ENCODE data around the gene PEX26. TPM values are rescaled to one million over a fixed set of nuclear protein-coding genes. Genes with fewer than 3 reads are reported as not detected.

Gene PEX26
- total and polyA plus RNA-seq, 2 experiments from 2014 or later: 5.4 to 45.5 TPM

GRCh38 chr22:18085188-18085587, 7.4 kb downstream of the PEX26 start:
- Histone ChIP-seq H3K4me1 (ENCODE audit: low read depth) (no peaks in the 10 kb centered on the region), H3K9me3 (ENCODE audit: low read depth) (no peaks in the 10 kb centered on the region), H3K36me3 (peaks cover 21% of the 10 kb centered on the region), H3K27me3 (no peaks in the 10 kb centered on the region), H3K27ac (no peak overlapping the region), H3K4me3 (no peak overlapping the region)
- TF ChIP-seq, protein P1, sequence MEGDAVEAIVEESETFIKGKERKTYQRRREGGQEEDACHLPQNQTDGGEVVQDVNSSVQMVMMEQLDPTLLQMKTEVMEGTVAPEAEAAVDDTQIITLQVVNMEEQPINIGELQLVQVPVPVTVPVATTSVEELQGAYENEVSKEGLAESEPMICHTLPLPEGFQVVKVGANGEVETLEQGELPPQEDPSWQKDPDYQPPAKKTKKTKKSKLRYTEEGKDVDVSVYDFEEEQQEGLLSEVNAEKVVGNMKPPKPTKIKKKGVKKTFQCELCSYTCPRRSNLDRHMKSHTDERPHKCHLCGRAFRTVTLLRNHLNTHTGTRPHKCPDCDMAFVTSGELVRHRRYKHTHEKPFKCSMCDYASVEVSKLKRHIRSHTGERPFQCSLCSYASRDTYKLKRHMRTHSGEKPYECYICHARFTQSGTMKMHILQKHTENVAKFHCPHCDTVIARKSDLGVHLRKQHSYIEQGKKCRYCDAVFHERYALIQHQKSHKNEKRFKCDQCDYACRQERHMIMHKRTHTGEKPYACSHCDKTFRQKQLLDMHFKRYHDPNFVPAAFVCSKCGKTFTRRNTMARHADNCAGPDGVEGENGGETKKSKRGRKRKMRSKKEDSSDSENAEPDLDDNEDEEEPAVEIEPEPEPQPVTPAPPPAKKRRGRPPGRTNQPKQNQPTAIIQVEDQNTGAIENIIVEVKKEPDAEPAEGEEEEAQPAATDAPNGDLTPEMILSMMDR (IDR thresholded peaks at IDR 0.05; ENCODE audit: low read depth, low read length): no peak
- no peak for DNase-seq (ENCODE audit: low read depth in 1 of 2, low spot score in 1 of 2)

DNA sequence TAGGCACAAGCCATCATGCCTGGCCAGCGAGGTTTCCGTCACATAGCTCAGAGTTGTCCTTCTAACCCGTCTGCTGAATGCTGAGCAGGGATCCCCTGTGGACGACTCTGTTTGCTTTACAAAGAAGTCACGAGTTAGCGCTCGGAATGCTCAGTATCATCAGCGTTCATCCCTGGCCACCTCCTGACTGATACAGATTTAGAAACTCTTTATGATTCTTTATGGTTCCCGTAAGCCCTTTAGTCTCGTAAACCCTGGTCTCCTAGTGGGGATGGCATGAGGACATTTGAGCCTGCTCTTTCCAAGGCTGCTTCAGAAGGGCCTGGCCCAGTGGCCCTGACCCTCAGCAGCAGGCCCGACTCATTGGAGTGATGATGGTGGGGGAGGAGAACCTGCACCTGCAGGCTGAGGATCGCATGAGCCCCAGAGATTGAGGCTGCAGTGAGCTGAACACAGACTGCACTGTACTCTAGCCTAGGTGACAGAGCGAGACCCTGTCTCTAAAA, 9.6 kb downstream of the PEX26 start:
- peaks cover 9% of the 10 kb centered on the region for H3K36me3 ChIP-seq
- TF ChIP-seq, protein P1 (IDR thresholded peaks at IDR 0.05; ENCODE audit: low read depth, low read length): no peak
- H3K4me3 ChIP-seq: no peak overlapping the region
- H3K9me3 ChIP-seq (ENCODE audit: low read depth): no peaks in the 10 kb centered on the region
- peaks cover 4% of the 10 kb centered on the region for H3K4me1 ChIP-seq (ENCODE audit: low read depth)
- no peaks in the 10 kb centered on the region for H3K27me3 ChIP-seq
- DNase-seq (ENCODE audit: low read depth in 1 of 2, low spot score in 1 of 2): no peak
- no peak overlapping the region for H3K27ac ChIP-seq

DNA sequence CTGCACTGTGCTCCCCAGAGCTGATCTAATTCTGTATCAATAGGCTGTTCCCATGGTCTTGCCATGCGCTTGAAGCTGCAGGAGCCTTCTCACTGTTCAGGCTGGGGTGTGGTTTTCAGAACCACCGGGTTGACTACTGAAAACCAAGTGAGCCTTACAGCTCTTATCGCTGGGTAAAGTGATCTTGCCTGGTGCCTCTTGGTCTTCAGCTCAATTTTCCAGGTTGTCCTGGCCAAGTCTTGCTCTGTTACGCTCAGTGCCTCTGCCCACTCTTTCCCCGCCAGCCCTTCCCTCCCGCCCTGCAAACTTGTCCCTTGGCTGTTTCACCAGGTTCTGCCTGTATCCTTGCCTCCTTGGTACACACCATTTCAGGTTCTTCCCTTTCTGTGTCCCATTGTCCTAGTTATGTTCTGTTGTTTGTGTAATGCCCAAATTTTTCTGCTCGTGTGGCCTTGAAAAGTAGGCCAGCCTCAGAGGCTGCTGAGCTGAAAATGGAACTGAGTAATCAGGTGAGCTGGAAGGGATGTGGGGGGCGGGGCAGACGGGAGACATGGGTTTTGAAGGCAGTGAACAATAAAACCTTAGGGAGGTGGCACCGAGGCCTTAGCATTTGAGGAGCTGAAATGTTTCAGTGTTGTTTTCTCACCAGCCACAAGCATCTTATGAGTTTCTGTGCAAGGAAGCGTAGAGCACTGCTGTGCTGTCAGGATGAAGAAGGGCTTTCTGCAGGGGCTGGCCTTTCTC, 11.2 kb downstream of the PEX26 start:
- no peaks in the 10 kb centered on the region for H3K9me3 ChIP-seq (ENCODE audit: low read depth)
- TF ChIP-seq, protein P1 (IDR thresholded peaks at IDR 0.05; ENCODE audit: low read depth, low read length): no peak
- H3K27ac ChIP-seq: no peak overlapping the region
- H3K27me3 ChIP-seq: no peaks in the 10 kb centered on the region
- peaks cover 4% of the 10 kb centered on the region for H3K4me1 ChIP-seq (ENCODE audit: low read depth)
- DNase-seq (ENCODE audit: low read depth in 1 of 2, low spot score in 1 of 2): no peak
- peaks cover 9% of the 10 kb centered on the region for H3K36me3 ChIP-seq
- H3K4me3 ChIP-seq: no peak overlapping the region

DNA sequence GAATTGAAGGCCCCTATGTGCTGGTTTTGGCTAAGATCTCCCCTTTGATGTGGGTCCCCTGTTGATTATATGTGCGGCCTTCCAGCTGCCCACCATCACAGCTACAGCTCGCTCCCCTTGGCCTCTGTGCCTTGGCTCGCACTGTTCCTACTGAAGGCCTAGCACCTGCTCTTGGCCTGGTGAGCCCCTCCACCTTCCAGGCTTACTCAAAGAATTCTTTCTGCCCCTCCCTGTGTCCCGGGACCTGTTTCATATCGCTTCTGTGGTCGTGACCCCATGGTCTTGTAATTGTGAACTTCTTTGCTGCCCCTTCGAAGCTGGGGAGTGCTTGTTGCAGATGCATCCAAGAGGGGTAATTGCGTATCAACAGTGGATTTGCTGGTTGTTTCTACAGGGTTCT, 12.5 kb downstream of the PEX26 start:
- Histone ChIP-seq H3K27ac (no peak overlapping the region), H3K27me3 (no peaks in the 10 kb centered on the region), H3K9me3 (ENCODE audit: low read depth) (no peaks in the 10 kb centered on the region), H3K4me1 (ENCODE audit: low read depth) (peaks cover 4% of the 10 kb centered on the region), H3K4me3 (no peak overlapping the region), H3K36me3 (peaks cover 6% of the 10 kb centered on the region)
- DNase-seq (ENCODE audit: low read depth in 1 of 2, low spot score in 1 of 2): no peak
- TF ChIP-seq, protein P1 (IDR thresholded peaks at IDR 0.05; ENCODE audit: low read depth, low read length): no peak

DNA sequence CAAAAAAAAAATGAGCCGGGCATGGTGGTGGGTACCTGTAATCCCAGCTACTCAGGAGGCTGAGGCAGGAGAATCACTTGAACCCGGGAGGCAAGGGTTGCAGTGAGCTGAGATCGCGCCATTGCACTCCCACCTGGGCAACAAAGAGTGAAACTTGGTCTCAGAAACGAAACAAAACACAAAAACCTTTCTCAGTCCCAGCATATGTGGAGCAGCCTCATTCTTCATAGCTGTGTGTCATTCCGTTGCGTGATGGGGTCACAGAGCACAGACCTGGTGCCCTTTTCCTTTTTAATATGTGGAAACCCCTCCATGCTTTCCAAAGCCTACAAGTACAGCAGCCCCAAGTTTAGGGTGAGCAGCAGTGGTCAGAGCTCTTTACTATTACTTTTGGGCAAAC, 13.7 kb downstream of the PEX26 start:
- Histone ChIP-seq H3K4me1 (ENCODE audit: low read depth) (peaks cover 4% of the 10 kb centered on the region), H3K36me3 (peaks cover 6% of the 10 kb centered on the region), H3K4me3 (no peak overlapping the region), H3K27me3 (no peaks in the 10 kb centered on the region), H3K9me3 (ENCODE audit: low read depth) (no peaks in the 10 kb centered on the region), H3K27ac (peak overlapping the region; percentile 77)
- TF ChIP-seq, protein P1 (IDR thresholded peaks at IDR 0.05; ENCODE audit: low read depth, low read length): no peak
- no peak for DNase-seq (ENCODE audit: low read depth in 1 of 2, low spot score in 1 of 2)

Measured in cardiac muscle cell (in vitro differentiated cells and primary cell).